Neural cell (in vitro differentiated cells): ENCODE data around the gene BCL2A1. TPM values are rescaled to one million over a fixed set of nuclear protein-coding genes. Genes with fewer than 3 reads are reported as not detected.

Source experiments
- H2AFZ ChIP-seq: fragments of 200-600, 300-800 bp; sonication (generic), shearing (Covaris generic); 2 replicates; pipeline ENCODE4 v1.6.0; 2014; ENCODE audit warnings: low read depth, mild to moderate bottlenecking, antibody characterized with exemption, low read length, moderate library complexity
- H3F3A ChIP-seq: fragments of 200-600 bp; shearing (Covaris generic); 2 replicates; pipeline ENCODE4 v1.6.1; 2016; ENCODE audit warnings: mild to moderate bottlenecking, moderate library complexity, mixed read lengths, antibody characterized with exemption, low read length; ENCODE audit not compliant: insufficient read depth, poor library complexity, severe bottlenecking
- H3K27ac ChIP-seq: fragments of 200-600, 300-800 bp; sonication (generic), shearing (Covaris generic); 2 replicates; pipeline ENCODE4 v1.5.1; 2014; ENCODE audit warnings: mild to moderate bottlenecking, low read length, moderate library complexity
- H3K27me3 ChIP-seq: fragments of 300-800, 200-600 bp; sonication (generic), shearing (Covaris generic); 2 replicates; pipeline ENCODE4 v1.6.0; 2014; ENCODE audit warnings: mild to moderate bottlenecking, low read depth, low read length, moderate library complexity; ENCODE audit not compliant: insufficient read depth
- H3K36me3 ChIP-seq: fragments of 300-800, 200-600 bp; sonication (generic), shearing (Covaris generic); 2 replicates; pipeline ENCODE4 v1.5.1; 2014; ENCODE audit warnings: mild to moderate bottlenecking, antibody characterized with exemption, low read length, moderate library complexity; ENCODE audit not compliant: insufficient read depth
- H3K4me2 ChIP-seq: fragments of 300-800, 200-600 bp; sonication (generic), shearing (Covaris generic); 2 replicates; pipeline ENCODE4 v1.6.0; 2014; ENCODE audit warnings: mild to moderate bottlenecking, low read length
- H3K4me3 ChIP-seq: fragments of 300-800, 200-600 bp; sonication (generic), shearing (Covaris generic); 2 replicates; pipeline ENCODE4 v1.5.1; 2014; ENCODE audit warnings: mild to moderate bottlenecking, low read length, moderate library complexity
- H3K79me2 ChIP-seq: fragments of 200-600 bp; shearing (Covaris generic); replicated peaks from 2 replicates; pipeline ENCODE4 v1.6.0; 2014; ENCODE audit warnings: mild to moderate bottlenecking, low read length, moderate library complexity; ENCODE audit not compliant: insufficient read depth
- H3K9ac ChIP-seq: fragments of 300-800, 200-600 bp; sonication (generic), shearing (Covaris generic); 2 replicates; pipeline ENCODE4 v1.6.1; 2016; ENCODE audit warnings: mild to moderate bottlenecking, low read length, mixed read lengths
- H3K9me2 ChIP-seq: fragments of 200-600 bp; shearing (Covaris generic); 2 replicates; pipeline ENCODE4 v1.6.1; 2016; ENCODE audit warnings: mild to moderate bottlenecking, low read length, mixed read lengths; ENCODE audit not compliant: insufficient read depth
- H3K9me3 ChIP-seq: fragments of 200-600, 300-800 bp; sonication (generic), shearing (Covaris generic); 2 replicates; pipeline ENCODE4 v1.6.1; 2016; ENCODE audit warnings: mild to moderate bottlenecking, mixed run types, low read length, moderate library complexity, mixed read lengths
- H4K20me1 ChIP-seq: fragments of 200-600 bp; shearing (Covaris generic); 2 replicates; pipeline ENCODE4 v1.6.1; 2016; ENCODE audit warnings: mild to moderate bottlenecking, mixed run types; ENCODE audit not compliant: insufficient read depth
- CTCF ChIP-seq: fragments of 450-650 bp; IDR thresholded peaks from 2 replicates; pipeline ENCODE4 v1.5.1; 2014; ENCODE audit warnings: antibody characterized with exemption, mild to moderate bottlenecking, moderate library complexity; ENCODE audit not compliant: poor library complexity, severe bottlenecking
- EP300 ChIP-seq: fragments of 450-650 bp; conservative IDR thresholded peaks from 2 replicates; pipeline ENCODE4 v1.6.1; 2014; ENCODE audit warnings: antibody characterized with exemption, mild to moderate bottlenecking, moderate library complexity; ENCODE audit not compliant: poor library complexity, severe bottlenecking
- EZH2 ChIP-seq: fragments of 200-600, 300-800 bp; shearing (Covaris generic), sonication (generic); IDR thresholded peaks from 2 replicates; pipeline ENCODE4 v1.6.1; 2014; ENCODE audit warnings: antibody characterized with exemption, low read length, borderline replicate concordance, mild to moderate bottlenecking; ENCODE audit not compliant: insufficient read depth, poor library complexity, severe bottlenecking
- MXI1 ChIP-seq: fragments of 450-650 bp; conservative IDR thresholded peaks from 2 replicates; pipeline ENCODE4 v1.6.1; 2014; ENCODE audit warnings: antibody characterized with exemption, mild to moderate bottlenecking; ENCODE audit not compliant: poor library complexity, severe bottlenecking
- POLR2AphosphoS5 ChIP-seq: IDR thresholded peaks from 2 replicates; pipeline ENCODE4 v1.6.1; 2012
- RAD21 ChIP-seq: fragments of 450-650 bp; conservative IDR thresholded peaks from 2 replicates; pipeline ENCODE4 v1.6.1; 2014; ENCODE audit warnings: antibody characterized with exemption, mild to moderate bottlenecking, moderate library complexity
- SMC3 ChIP-seq: fragments of 450-650 bp; conservative IDR thresholded peaks from 2 replicates; pipeline ENCODE4 v1.6.1; 2014; ENCODE audit warnings: antibody characterized with exemption, mild to moderate bottlenecking, moderate library complexity; ENCODE audit not compliant: poor library complexity
- TAF1 ChIP-seq: IDR thresholded peaks from 2 replicates; pipeline ENCODE4 v1.6.1; 2012; ENCODE audit warnings: low read depth
- polyA plus RNA-seq: library from polyadenylated mRNA; depleted of rRNA; stranded (reverse); fragments of >200 nt; gene quantifications from 2 replicates; pipeline ENCODE4 v1.2.3, GENCODE V29; 2014
- TF ChIP-seq, protein P1 (sequence below): IDR thresholded peaks from 2 replicates; pipeline ENCODE4 v1.6.1; 2012; ENCODE audit warnings: borderline replicate concordance

The BCL2A1 gene
- polyA plus RNA-seq, 1 donor from 2014 or later = not detected

DNA sequence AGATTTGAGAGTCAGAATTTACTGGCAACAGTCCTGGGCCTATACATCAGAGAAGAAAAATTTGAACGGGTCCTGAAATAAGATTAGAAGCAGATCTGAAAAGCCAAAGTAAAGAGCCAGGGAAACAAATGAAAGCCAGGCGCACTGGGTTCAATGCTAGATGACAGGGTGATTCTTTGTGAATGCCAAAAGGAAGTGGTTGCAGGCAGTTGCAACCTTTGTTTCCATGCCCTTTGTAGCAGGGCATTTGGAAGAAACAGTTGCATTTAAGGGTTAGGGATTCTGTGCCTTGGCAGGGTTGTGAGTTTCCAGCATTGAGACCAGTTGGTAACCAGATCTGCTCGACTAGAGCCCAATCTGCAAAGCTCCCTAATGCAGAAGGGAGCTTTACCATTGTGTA is 37.8 kb downstream of the BCL2A1 start:
- Histone ChIP-seq H3K4me3 (no peak overlapping the region), H3K27ac (no peak overlapping the region), H3K27me3 (no peaks in the 10 kb centered on the region), H3F3A (no peaks in the 10 kb centered on the region), H3K79me2 (no peaks in the 10 kb centered on the region), H3K36me3 (no peaks in the 10 kb centered on the region), H3K9me2 (no peaks in the 10 kb centered on the region), H3K9ac (no peak overlapping the region), H2AFZ (no peak overlapping the region), H3K9me3 (no peaks in the 10 kb centered on the region), H4K20me1 (no peaks in the 10 kb centered on the region), H3K4me2 (no peak overlapping the region)
- TF ChIP-seq SMC3 (no peak), EZH2 (no peak), CTCF (no peak), POLR2AphosphoS5 (no peak), TAF1 (no peak), MXI1 (no peak)

DNA sequence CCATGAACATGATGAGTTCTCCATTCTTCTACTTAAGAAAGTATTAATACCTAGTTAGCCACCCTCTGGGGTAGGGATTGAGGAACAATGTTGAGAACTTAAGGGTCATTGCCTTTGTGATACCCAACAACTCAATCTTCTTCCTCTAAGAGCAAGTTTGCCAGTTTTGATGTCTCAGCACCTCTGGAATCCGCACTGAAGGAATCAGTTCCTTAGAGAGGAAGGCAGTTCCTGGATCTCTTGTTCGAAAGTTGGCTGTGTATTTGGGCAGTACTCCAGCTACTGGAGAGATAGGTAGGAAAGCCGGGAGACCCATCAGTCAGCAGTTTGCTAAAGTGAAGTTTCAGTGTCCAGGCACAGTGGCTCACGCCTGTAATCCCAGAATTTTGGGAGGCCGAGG is 38.5 kb downstream of the BCL2A1 start:
- Histone ChIP-seq H3K79me2 (no peaks in the 10 kb centered on the region), H3K9me2 (no peaks in the 10 kb centered on the region), H3K27me3 (no peaks in the 10 kb centered on the region), H3F3A (no peaks in the 10 kb centered on the region), H3K36me3 (no peaks in the 10 kb centered on the region), H3K4me3 (no peak overlapping the region), H2AFZ (no peak overlapping the region), H4K20me1 (no peaks in the 10 kb centered on the region), H3K9me3 (no peaks in the 10 kb centered on the region), H3K9ac (no peak overlapping the region), H3K27ac (no peak overlapping the region), H3K4me2 (no peak overlapping the region)
- no peak for TF ChIP-seq POLR2AphosphoS5
- TF ChIP-seq EP300 = no peak
- no peak for TF ChIP-seq SMC3
- TF ChIP-seq CTCF = no peak
- TF ChIP-seq EZH2 = no peak

- H4K20me1 ChIP-seq = no peaks in the 10 kb centered on the region
- no peak overlapping the region for H2AFZ ChIP-seq
- H3K27ac ChIP-seq = no peak overlapping the region
- H3K36me3 ChIP-seq = no peaks in the 10 kb centered on the region
- no peaks in the 10 kb centered on the region for H3F3A ChIP-seq
- H3K9me3 ChIP-seq = no peaks in the 10 kb centered on the region
- H3K4me2 ChIP-seq = no peak overlapping the region
- no peak for TF ChIP-seq TAF1
- no peak for TF ChIP-seq CTCF
- TF ChIP-seq RAD21 = no peak
- TF ChIP-seq SMC3 = no peak
- TF ChIP-seq MXI1 = no peak
- TF ChIP-seq, protein P1, sequence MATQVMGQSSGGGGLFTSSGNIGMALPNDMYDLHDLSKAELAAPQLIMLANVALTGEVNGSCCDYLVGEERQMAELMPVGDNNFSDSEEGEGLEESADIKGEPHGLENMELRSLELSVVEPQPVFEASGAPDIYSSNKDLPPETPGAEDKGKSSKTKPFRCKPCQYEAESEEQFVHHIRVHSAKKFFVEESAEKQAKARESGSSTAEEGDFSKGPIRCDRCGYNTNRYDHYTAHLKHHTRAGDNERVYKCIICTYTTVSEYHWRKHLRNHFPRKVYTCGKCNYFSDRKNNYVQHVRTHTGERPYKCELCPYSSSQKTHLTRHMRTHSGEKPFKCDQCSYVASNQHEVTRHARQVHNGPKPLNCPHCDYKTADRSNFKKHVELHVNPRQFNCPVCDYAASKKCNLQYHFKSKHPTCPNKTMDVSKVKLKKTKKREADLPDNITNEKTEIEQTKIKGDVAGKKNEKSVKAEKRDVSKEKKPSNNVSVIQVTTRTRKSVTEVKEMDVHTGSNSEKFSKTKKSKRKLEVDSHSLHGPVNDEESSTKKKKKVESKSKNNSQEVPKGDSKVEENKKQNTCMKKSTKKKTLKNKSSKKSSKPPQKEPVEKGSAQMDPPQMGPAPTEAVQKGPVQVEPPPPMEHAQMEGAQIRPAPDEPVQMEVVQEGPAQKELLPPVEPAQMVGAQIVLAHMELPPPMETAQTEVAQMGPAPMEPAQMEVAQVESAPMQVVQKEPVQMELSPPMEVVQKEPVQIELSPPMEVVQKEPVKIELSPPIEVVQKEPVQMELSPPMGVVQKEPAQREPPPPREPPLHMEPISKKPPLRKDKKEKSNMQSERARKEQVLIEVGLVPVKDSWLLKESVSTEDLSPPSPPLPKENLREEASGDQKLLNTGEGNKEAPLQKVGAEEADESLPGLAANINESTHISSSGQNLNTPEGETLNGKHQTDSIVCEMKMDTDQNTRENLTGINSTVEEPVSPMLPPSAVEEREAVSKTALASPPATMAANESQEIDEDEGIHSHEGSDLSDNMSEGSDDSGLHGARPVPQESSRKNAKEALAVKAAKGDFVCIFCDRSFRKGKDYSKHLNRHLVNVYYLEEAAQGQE = no peak
- TF ChIP-seq EP300 = no peak
- TF ChIP-seq POLR2AphosphoS5 = no peak
- no peak for TF ChIP-seq EZH2
- H3K4me3 ChIP-seq = no peak overlapping the region
- H3K9me2 ChIP-seq = no peaks in the 10 kb centered on the region
- no peaks in the 10 kb centered on the region for H3K79me2 ChIP-seq
- H3K27me3 ChIP-seq = no peaks in the 10 kb centered on the region
- no peak overlapping the region for H3K9ac ChIP-seq
These were observed 40.5 kb downstream of the BCL2A1 start for GRCh38 chr15:79930516-79930915.
